Stimulated activated naive CD8-positive, alpha-beta T cell treated with anti-CD3 and anti-CD28 coated beads, Interleukin-15, Interleukin-2, amounts not matched to agents 100 U/mL and 50 U/mL, for 24 hours (primary cell): ENCODE data around the gene CES3.

Source experiments
- ATAC-seq: fragments of 150-1000 bp; cut with Tn5 transposase; one replicate; pipeline ENCODE4 v1.10.0; 2021
- DNase-seq: peaks from one replicate; pipeline ENCODE4 v3.0.0; 2021

CES3 gene

DNA sequence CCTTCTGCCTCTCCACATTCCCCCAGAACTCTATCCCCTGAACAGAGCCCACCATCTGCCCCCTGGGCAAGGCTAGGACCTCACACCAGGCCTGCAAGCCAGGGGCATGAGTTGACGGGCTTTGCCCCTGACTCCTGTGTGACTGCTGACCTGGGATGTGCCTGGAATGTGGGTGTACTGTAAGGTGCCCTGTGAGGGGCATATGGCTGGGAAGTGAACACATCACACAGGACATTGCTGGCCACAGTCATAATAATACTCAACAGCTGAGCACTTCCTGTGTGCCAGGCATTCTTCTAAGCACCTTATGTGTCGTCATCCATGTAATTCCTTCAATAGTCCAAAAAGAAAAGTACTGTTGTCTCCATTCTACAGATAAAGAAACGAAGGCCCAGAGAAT is 40.7 kb downstream of the CES3 start:
- no peak for DNase-seq
- ATAC-seq: no peak

- ATAC-seq: no peak
- no peak for DNase-seq
Measured at GRCh38 chr16:67006930-67007658, 46.0 kb downstream of the CES3 start.

- DNase-seq (no peak), ATAC-seq (no peak)
Measured at GRCh38 chr16:67009158-67009557, 48.1 kb downstream of the CES3 start.

DNA sequence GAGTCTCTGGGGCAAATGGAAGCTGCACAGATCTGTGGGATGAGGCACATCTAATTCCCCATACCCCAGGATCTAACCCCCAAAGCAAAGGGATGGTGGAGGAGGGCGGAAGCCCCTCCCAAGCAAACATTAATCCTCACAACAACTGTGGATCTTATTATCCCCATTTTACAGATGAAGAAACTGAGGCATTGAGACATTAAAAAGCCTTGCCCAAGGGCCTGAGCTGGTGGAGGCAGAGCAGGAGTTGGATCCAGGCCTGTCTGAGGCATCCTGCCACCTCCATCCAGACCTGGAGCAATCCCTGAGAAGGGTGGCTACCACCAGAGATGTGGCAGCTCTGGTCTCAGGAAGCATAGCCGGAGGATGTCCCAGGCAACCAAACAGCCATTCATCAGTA is 50.2 kb downstream of the CES3 start:
- ATAC-seq (no peak), DNase-seq (no peak)

- ATAC-seq (no peak), DNase-seq (no peak)
Measured at GRCh38 chr16:67013233-67013822, 52.3 kb downstream of the CES3 start.

DNA sequence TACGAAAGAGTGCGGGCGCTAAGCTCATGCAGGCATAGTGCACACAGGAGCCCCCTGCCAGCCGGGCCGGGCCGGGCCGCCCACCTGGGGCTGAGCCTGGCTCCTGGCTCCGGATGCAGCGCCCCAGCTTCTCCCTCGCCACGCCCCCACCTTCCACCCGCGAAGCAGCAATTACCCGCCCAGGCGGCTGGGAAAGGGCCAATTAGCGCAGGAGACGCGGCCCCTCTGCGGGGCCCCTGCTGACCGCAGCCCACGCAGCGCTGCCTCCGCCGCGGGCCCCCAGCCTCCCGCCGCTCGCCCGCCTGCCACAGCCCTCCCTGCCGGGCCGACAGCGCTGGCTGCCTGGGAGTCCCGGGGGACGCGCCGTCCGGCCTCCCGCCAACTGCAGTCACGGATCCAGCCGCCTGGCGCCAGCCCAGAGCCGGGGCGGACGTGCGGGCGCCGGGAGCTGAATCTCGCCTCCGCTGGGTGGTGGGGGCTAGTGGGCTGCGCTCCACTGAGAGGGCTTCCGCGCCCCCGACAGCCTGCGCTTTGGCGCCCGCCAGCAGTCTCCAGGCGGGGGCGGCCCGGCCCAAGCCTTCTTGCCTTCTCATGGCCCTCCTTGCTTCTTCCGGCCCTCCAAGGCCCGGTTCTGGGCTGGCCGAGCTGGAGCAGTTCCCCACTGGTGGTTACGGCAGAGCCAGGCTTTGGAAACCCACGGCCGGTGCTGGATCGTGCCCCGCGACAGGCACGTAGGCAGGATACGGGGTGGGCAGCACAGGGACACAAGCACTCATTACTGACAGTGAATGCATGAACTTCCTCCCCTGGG is 53.0 kb downstream of the CES3 start:
- ATAC-seq (peak; percentile 55), DNase-seq (peak; percentile 85)

GRCh38 chr16:67014634-67015312 is 53.7 kb downstream of the CES3 start:
- DNase-seq: no peak
- ATAC-seq: no peak

- ATAC-seq (no peak), DNase-seq (no peak)
Measured at GRCh38 chr16:67015313-67015731, 54.3 kb downstream of the CES3 start.

GRCh38 chr16:67016143-67016542 is 55.1 kb downstream of the CES3 start:
- no peak for ATAC-seq
- DNase-seq: no peak

DNA sequence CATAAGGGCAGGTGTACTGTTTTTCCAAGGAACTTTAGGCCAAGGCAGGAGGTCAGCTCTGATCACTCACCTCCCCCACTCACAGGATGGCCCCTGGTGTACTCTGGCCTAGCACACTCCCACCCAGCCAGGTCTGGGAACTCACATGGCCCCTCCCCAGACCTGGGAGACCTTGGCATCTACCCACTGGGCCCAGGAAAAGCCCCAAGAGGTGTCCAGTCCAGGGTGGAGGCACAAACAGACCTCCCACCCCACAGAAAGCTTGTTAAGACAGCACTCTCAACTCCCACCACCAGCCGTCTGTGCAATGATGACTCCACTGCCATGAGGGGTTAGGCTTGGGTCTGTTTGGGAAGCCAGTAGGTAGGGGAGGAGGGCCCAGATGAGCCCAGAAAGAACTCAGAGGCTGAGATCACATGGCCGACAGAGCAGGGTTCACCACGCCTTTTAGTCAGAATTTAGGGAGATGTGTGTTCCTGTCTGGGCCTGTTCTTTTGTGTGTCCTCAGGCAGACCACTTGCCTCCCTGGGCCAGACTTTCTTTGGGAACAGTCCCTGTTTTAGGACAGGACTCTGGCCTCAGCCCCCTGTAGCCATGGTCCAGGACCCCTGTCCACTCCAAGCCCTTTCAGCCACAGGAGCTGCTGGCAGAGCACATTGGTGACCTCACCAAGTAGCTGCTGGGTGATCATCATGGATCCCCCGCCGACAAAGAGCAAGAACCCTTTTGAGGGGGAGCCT is 55.8 kb downstream of the CES3 start:
- DNase-seq (no peak), ATAC-seq (no peak)

GRCh38 chr16:67017421-67017750 is 56.3 kb downstream of the CES3 start:
- ATAC-seq (no peak), DNase-seq (no peak)

DNA sequence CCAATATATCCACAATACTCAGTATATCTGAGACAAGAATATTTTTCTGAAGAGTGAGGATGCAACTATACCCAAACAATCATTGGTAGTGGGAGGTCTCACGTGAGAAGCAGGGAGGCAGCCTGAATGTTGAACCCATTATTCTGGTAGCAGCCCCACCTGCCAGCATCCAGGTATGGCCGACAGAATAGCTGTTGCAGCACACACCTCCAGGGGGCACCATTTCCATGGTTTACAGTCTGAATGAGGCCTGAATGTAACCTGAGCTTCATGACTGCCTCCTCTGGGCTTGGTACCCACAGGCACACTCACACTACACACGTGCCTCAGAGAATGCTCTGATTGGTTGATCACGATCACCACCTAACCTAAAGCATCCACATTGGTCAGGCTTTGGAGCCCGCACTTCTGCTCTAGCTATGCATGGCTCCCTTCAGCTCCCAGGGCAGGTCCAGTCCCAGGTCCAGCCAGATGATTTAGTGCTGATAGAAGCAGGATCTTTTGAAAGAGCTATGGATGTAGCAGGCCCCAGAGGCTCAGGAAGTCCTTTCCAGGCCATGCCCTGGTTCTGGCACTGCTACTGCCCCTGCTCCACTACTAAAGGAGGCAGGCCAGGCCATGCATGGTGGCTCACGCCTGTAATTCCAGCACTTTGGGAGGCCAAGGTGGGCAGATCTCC is 56.9 kb downstream of the CES3 start:
- DNase-seq: peak; percentile 89
- ATAC-seq: peak; percentile 94

GRCh38 chr16:67019171-67019570 is 58.1 kb downstream of the CES3 start:
- no peak for DNase-seq
- ATAC-seq: no peak

GRCh38 chr16:67021321-67021720 is 60.3 kb downstream of the CES3 start:
- DNase-seq (no peak), ATAC-seq (no peak)

DNA sequence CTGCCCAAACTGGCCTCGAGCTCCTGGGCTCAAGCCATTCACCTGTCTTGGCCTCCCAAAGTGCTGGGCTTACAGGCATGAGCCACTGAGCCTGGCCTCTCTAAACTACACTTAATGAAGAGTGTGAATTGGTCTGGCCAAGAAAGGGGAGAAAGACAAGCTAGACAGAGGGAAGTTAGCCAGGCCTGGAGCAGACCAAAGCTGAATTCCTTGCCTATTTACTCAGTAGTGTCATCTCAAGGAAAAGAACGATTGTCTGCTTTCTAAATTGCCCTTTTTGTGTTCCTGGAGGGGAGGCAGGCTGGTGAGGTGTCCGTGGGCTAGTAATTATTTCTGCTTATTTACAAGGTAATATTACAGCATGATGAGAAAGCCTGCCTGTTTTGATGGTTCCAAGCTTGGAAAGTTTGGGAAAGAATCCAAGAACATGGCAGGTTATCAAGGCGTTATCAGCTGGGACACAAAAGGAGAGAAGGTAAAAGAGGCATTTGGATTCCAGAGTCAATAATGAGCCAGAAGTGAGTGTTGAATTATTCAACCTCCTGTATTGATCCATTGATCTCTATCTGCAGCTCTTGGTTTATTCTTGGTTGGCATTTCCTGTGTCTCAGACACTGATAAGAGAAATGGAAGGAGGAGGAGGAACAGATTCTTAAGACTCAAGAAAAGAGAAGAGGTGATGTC is 61.6 kb downstream of the CES3 start:
- ATAC-seq (no peak), DNase-seq (no peak)

GRCh38 chr16:67023689-67024088 is 62.6 kb downstream of the CES3 start:
- DNase-seq: no peak

More at GRCh38 chr16:67023689-67024088, 62.6 kb downstream of the CES3 start:
- no peak for ATAC-seq
